ENCODE data around the gene HHIPL1. TPM values are rescaled to one million over a fixed set of nuclear protein-coding genes. Genes with fewer than 3 reads are reported as not detected.

The HHIPL1 gene
- total RNA-seq, 1 experiment from 2014 or later: 2.6 TPM

DNA sequence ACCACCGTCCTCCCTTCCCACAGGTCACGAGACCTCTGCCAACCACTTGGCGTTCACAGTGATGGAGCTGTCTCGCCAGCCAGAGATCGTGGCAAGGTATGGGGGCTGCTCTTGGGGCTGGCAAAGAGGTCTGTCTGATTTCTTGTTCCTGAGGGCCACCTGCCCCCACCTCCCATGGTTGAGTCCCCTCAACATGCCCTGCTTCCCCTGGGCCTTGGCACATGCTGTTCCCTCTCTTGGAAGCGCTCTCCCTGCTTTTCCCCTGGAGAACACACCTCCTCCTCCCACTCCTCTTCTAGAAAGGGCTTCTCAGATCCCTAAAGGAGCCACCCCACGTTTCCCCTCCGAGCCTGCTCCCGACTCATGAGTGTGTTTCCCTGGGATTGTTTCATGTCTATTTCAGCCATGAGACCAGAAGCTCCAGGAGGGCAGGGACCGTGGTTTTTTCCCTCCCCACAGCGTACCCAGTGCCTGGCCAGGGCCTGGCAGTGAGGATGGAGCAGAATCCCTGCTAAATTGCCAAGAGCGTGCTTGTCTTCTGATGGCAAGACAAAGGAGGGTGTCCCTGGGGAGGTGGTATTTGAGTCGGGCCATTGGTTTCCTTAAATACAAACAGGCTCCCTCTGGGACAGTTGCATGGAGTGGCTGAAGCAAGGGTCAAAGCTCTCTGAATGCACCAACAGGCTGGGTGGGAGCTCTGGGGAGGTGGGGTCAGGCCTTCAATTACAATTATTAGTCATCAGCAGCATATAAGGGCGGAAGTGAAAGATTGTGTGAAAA lies 73.3 kb downstream of the HHIPL1 start:
- Histone ChIP-seq H3K79me1 (ENCODE audit: insufficient read depth, low read depth, low read length, poor library complexity, severe bottlenecking) (no peaks in the 10 kb centered on the region), H3K9ac (ENCODE audit: extremely low read depth, insufficient read length, low read length) (no peak overlapping the region), H4K5ac (ENCODE audit: insufficient read length, low read depth, low read length) (no peak overlapping the region), H2BK20ac (ENCODE audit: low read depth, low read length, poor library complexity, severe bottlenecking) (no peak overlapping the region), H3K14ac (ENCODE audit: insufficient read depth, low read length) (peak overlapping the region; percentile 41; the same call in 1 of the 2 replicates), H2AK5ac (ENCODE audit: insufficient read length, low read length) (no peak overlapping the region), H3T11ph (ENCODE audit: low read length) (no peak overlapping the region), H4K8ac (replicated peaks; ENCODE audit: insufficient read length, low read depth, low read length) (no peak overlapping the region), H3K27ac (ENCODE audit: insufficient read length, low read depth, low read length) (no peak overlapping the region), H4K91ac (ENCODE audit: insufficient read length, low read depth, low read length) (no peak overlapping the region), H2BK15ac (ENCODE audit: low read depth, low read length) (no peak overlapping the region), H4K20me1 (ENCODE audit: control insufficient read depth, insufficient read depth, insufficient read length) (no peaks in the 10 kb centered on the region), H3K79me2 (ENCODE audit: insufficient read depth, low read length) (no peaks in the 10 kb centered on the region), H3K4me2 (ENCODE audit: insufficient read depth, insufficient read length, low read length) (no peak overlapping the region), H3K9me3 (ENCODE audit: control insufficient read depth, low read depth, low read length) (no peaks in the 10 kb centered on the region), H3K4ac (ENCODE audit: low read depth, low read length) (no peak overlapping the region), H2BK12ac (ENCODE audit: insufficient read length, low read depth, low read length) (no peak overlapping the region), H3K23ac (ENCODE audit: insufficient read length, low read depth, low read length) (no peak overlapping the region), H2BK120ac (ENCODE audit: low read depth, low read length, poor library complexity, severe bottlenecking) (no peak overlapping the region), H3K4me1 (ENCODE audit: insufficient read depth, low read length) (no peaks in the 10 kb centered on the region), H3K27me3 (ENCODE audit: insufficient read depth, low read length) (no peaks in the 10 kb centered on the region), H2AFZ (ENCODE audit: low read length) (no peak overlapping the region), H3K18ac (ENCODE audit: insufficient read length, low read depth, low read length) (no peak overlapping the region), H3K23me2 (ENCODE audit: insufficient read length, low read depth, low read length, poor library complexity, severe bottlenecking) (no peaks in the 10 kb centered on the region), H2BK5ac (ENCODE audit: insufficient read length, low read length) (no peak overlapping the region), H3K56ac (ENCODE audit: insufficient read length, low read depth, low read length) (no peak overlapping the region)
- Mint-ChIP-seq H3K4me3 (no peak overlapping the region), H3K27me3 (ENCODE audit: low read depth) (peaks cover 8% of the 10 kb centered on the region), H3K36me3 (ENCODE audit: insufficient read depth in 1 of 3, low read depth in 3 of 3) (no peaks in the 10 kb centered on the region), H3K4me1 (peaks cover 10 to 18% of the 10 kb centered on the region in 2 experiments), H3K27ac (peak overlapping the region; percentile 14 to 45 (median 35); a peak in 3 of 7 replicates), H3K9me3 (peaks cover 2 to 5% of the 10 kb centered on the region in 2 experiments; a peak in 3 of 5 replicates)
- peak; percentile 25 for DNase-seq
- TF ChIP-seq, protein P1, sequence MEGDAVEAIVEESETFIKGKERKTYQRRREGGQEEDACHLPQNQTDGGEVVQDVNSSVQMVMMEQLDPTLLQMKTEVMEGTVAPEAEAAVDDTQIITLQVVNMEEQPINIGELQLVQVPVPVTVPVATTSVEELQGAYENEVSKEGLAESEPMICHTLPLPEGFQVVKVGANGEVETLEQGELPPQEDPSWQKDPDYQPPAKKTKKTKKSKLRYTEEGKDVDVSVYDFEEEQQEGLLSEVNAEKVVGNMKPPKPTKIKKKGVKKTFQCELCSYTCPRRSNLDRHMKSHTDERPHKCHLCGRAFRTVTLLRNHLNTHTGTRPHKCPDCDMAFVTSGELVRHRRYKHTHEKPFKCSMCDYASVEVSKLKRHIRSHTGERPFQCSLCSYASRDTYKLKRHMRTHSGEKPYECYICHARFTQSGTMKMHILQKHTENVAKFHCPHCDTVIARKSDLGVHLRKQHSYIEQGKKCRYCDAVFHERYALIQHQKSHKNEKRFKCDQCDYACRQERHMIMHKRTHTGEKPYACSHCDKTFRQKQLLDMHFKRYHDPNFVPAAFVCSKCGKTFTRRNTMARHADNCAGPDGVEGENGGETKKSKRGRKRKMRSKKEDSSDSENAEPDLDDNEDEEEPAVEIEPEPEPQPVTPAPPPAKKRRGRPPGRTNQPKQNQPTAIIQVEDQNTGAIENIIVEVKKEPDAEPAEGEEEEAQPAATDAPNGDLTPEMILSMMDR (conservative IDR thresholded peaks at IDR 0.05): no peak
- no CpG with 5 or more reads among the region's 14 CpGs for WGBS (ENCODE audit: extremely low coverage, insufficient read length, low lambda C conversion rate)

Measured in H9 (cell line).